HG03025 (cell line): ENCODE results near the gene RAB6A.

Experiments used
- ATAC-seq: cut with Tn5 transposase; IDR thresholded peaks from one replicate; pipeline ENCODE4 v1.9.1; 2021; ENCODE audit warnings: mild to moderate bottlenecking, moderate library complexity; ENCODE audit not compliant: unreplicated experiment, low FRiP score

The RAB6A gene

DNA sequence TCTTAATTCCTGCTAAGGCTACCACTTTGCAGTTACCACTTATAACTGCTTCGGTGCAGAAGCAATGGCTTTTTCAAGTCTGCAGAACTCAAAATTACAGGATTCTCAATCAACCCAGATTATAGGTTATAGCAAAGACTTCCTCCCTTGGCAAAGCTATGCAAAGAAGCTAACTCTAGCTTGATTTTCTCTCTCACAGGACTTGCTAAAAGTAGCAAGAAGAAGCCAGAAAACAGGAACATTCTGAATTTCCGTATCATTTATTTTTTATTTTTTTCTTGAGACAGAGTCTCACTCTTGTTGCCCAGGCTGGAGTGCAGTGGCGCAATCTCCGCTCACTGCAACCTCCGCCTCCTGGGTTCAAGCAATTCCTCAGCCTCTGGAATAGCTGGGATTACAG lies 125.2 kb downstream of the RAB6A start:
- no peak for ATAC-seq

DNA sequence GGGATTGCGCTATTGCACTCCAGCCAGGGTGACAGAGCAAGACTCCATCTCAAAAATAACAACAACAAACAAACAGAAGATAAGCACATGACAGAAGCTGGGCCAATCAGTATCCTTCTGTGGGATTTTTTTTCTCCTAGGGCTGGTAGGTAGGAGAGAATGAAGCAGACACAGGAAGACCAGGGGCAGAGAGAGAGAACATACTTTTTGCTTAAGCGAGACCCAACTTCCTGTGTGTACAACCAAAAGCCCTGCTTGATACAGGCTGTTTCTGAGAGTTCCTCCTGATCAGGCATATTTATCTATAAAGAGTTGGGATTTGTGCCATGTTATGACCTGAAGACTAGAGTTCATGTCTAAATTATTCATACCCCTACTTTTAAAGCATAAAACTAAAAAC lies 126.9 kb downstream of the RAB6A start:
- no peak for ATAC-seq

DNA sequence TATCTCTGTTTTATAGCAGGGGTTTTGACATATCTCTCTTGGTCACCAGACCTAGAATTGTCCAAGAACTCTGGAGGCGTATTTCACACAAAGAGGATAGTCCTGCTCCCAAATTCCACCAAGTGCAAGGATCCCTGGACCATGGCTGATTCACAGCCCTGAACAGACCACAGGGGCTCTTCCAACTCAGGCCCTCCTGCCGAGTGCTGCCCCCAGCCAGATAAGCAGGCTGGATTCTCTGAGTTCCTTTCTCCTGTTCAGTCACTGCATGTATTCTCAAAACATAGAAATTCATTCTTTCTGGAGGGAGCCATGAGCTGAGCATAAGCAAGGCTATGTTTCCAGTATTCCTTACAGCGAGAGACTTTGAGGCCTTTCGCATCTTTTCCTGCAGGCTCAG lies 127.9 kb downstream of the RAB6A start:
- no peak for ATAC-seq

DNA sequence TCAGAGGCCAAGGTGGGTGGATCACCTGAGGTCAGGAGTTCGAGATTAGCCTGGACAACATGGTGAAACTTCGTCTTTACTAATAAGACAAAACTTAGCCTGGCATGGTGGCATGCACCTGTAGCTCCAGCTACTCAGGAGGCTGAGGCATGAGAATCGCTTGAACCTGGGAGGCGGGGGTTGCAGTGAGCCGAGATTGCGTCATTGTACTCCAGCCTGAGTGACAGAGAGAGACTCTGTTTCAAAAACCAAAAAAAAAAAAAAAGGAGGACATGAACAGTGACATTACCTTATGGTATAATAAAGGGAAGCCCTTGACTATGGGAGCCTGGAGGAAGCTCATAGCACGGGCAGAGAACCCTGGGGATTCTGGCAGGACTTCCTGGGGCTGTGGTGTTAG lies 131.0 kb downstream of the RAB6A start:
- no peak for ATAC-seq

DNA sequence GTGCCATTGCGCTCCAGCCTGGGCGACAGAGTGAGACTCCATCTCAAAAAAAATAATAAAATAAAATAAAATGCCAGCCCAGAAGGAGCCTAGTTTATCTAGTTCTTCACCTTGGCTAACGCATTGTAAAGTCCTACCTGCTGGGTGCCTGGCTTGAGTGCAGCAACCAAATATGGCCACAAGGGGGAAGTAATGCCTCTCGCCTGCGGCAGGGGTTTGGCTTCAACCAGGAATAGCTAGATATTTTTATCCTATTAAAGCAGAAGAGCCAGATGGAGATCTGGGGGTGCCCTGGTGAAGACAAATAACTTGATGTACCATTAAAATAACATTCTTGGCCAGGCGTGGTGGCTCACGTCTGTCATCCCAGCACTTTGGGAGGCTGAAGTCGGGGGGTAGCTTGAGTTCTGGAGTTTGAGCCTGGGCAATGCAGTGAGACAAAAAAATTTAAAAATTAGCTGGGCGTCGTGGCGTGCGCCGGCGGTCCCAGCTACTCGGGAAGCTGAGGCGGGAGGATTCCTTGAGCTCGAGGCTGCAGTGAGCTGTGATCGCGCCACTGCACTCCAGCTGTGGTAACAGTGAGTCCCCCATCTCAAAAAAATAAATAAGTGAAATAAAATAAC lies 135.1 kb downstream of the RAB6A start:
- ATAC-seq = no peak
